AG04449 (cell line): ENCODE results near the gene WDR49.

Experiments
- CTCF ChIA-PET: fragments of 350-600 bp; formaldehyde crosslinking; extraction: SDS; loops from one replicate; lab custom pipeline; 2021; ENCODE audit warnings: antibody characterized with exemption; lab: Yijun Ruan, JAX
- POLR2A ChIA-PET: fragments of 400-600, 350-600 bp; formaldehyde crosslinking; extraction: SDS; loops from one replicate; lab custom pipeline; 2020; ENCODE audit warnings: antibody characterized with exemption, inconsistent platforms; lab: Yijun Ruan, JAX
- DNase-seq: peaks from one replicate; pipeline ENCODE4 v3.0.0-alpha.2; 2010; ENCODE audit warnings: low read depth, low spot score
- H3K4me3 ChIP-seq: 2 replicates; pipeline ENCODE4 v1.5.1; 2011; ENCODE audit warnings: low read depth, mild to moderate bottlenecking, control low read depth, low read length
- CTCF ChIP-seq: IDR thresholded peaks from one replicate; pipeline ENCODE4 v1.5.1; 2011; ENCODE audit warnings: mild to moderate bottlenecking, moderate library complexity, low read length, control low read depth, inconsistent platforms; ENCODE audit not compliant: insufficient read depth; ENCODE audit errors: missing control alignments

The WDR49 gene

DNA sequence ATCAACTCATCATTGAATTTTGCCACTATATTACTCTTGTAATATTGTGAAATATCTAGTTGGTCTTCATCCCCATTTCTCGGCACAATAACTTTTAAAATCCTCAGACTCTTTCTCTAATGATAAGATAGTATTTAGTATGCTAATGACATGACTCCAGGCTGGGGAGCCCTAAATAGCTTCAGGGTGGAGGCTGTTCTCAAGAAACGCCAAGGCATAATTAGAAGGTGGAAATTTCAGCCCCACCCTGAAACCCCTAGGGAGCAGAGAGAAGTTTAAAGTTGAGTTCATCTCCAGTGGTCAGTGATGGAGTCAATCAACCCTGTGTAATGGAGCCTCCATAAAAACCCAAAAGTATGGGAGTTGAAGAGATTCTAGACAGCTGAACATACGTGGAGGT, 98.8 kb downstream of the WDR49 start:
- DNase-seq, result no peak
- ChIA-PET POLR2A (no interaction called here), CTCF (no interaction called here)
- H3K4me3 ChIP-seq, result no peak overlapping the region
- no peak for TF ChIP-seq CTCF

- DNase-seq, result no peak
- CTCF ChIA-PET, result no interaction called here
- no peak for TF ChIP-seq CTCF
- no peak overlapping the region for H3K4me3 ChIP-seq
- POLR2A ChIA-PET, result no interaction called here
Measured at GRCh38 chr3:167538081-167538480, 115.7 kb downstream of the WDR49 start.

DNA sequence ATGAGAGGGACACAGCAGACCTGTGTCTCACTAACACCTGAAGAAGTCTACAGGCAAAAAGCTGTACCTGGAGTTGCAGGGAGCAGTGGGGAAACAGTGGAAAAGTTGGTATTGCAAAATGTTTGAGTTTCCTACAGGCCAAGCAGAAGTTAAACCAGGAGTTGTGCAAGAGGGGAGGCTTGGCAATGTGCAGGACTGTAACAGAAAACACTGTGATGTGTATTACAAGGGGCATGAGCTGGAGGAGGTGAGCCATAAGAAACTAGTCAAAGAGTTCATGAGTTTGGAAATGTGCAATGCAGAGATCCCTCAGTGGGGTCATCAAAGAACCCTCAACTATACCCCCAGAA, 132.8 kb downstream of the WDR49 start:
- DNase-seq, result no peak
- ChIA-PET CTCF (no interaction called here), POLR2A (no interaction called here)
- no peak for TF ChIP-seq CTCF
- H3K4me3 ChIP-seq, result no peak overlapping the region

- no peak overlapping the region for H3K4me3 ChIP-seq
- ChIA-PET POLR2A (no interaction called here), CTCF (no interaction called here)
- DNase-seq, result no peak
- TF ChIP-seq CTCF, result no peak
Measured at GRCh38 chr3:167520266-167521005, 133.3 kb downstream of the WDR49 start.

DNA sequence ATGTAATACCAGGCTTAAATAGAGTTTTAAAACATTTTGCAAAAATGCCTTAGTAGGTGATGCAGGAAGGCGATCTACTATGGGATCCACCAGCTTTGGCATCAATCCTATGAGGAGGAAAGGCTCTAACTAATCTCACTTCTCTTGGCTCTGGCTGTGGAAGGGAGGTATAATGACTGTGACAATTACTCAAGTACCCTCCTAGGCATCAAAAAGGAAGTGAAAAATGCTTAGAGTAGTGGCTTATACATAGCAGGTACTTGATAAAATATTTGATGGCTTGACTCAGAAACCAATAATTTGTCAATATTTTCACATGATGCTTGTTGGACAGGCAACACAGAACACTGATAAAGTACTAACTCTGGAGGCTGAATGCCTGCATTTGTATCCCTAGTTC, 145.8 kb downstream of the WDR49 start:
- POLR2A ChIA-PET, result no interaction called here
- CTCF ChIA-PET, result no interaction called here
- no peak overlapping the region for H3K4me3 ChIP-seq
- DNase-seq, result no peak
- no peak for TF ChIP-seq CTCF

DNA sequence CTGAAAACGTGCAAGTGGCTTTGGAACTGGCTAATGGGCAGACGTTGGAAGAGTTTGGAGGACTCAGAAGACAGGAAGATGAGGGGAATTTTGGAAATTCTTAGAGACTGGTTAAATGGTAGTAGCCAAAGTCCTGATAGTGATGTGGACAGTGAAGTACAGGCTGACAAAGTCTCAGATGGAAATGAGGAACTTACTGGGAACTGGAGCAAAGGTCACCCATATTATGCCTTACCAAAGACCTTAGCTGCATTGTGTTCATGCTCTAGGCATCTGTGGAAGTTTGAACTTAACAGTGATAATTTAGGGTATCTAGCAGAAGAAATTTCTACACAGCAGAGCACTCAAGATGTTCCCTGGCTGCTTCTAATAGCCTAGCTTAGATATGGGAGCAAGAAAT, 151.3 kb downstream of the WDR49 start:
- POLR2A ChIA-PET, result no interaction called here
- no peak overlapping the region for H3K4me3 ChIP-seq
- CTCF ChIA-PET, result no interaction called here
- TF ChIP-seq CTCF, result no peak
- no peak for DNase-seq
